Astrocyte (in vitro differentiated cells and primary cell): Measurements from ENCODE around the gene BTRC.

Experiments used
- CTCF ChIP-seq: IDR thresholded peaks from 2 replicates; pipeline ENCODE4 v1.5.1; 2011; ENCODE audit warnings: low read depth, mild to moderate bottlenecking, inconsistent platforms, low read length, moderate library complexity; ENCODE audit not compliant: insufficient read depth
- EZH2 ChIP-seq: IDR thresholded peaks from 2 replicates; pipeline ENCODE4 v1.6.1; 2012; ENCODE audit warnings: mild to moderate bottlenecking, low read length, inconsistent platforms; ENCODE audit not compliant: insufficient read depth

- TF ChIP-seq CTCF (no peak), EZH2 (no peak)
These were observed 85.0 kb downstream of the BTRC start for GRCh38 chr10:101438881-101439391.
